T1000 (cell line): ENCODE data around the gene MARS1.

Experiments
- DNase-seq: peaks from one replicate; lab custom pipeline; 2025; ENCODE audit warnings: mixed read lengths; lab: John Stamatoyannopoulos, UW

Gene MARS1

DNA sequence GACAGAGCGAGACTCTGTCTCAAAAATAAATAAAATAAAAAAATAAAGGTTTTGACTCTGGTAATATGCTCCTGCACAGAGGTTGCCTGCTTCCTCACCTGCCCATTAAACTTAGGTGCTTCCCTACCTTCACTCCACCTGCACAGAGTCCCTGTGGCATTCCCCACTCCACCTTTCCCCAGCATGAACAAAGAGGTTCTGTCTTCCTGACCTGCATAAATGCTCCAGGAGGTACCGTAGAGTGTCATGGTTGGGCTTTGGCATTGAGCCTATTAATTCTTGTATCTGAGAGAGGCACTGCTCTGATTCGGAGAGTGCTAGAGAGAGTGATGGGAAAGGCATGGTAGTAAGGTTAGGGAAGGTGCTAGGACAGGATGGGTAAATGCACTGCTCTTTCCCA lies 14.5 kb upstream of the MARS1 start:
- DNase-seq = no peak

DNA sequence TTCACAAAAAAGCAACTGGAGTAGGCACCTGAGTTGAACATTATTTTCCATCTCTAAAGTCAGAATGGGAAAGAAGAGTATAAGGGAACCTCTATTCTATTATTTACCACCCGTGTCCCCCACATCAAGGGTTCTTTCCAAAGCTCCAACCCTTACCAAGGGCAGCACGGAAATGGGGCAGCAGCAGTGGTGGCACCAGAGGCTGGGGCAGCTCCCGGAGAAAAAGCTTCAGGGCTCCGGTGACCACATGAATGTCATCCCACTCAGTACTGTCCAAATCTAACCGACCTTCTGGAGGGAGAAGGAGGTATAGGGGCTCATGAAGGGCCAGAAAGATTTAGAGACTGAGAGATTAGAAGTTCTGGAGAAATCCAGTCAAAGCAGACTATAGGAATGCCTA lies 14.0 kb upstream of the MARS1 start:
- DNase-seq = no peak

DNA sequence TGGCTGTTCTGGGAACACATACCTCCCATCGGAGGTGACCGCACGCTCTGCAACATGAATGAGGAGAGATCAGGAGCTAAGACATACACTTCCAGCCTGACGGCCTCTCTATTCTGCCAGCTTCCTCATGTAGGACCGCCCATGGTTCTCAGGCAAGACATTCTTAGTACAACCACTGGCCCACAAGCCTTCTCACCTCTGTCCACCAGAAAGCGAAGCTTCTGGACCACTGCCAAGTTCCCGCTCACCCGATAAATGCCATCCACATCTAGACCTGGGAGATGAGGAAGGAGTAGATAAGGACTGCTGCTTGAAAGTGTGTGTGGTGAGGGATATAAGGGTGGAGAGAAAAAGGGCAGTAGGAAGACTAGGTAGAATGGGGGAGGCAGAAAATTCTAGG lies 13.4 kb upstream of the MARS1 start:
- DNase-seq = no peak

DNA sequence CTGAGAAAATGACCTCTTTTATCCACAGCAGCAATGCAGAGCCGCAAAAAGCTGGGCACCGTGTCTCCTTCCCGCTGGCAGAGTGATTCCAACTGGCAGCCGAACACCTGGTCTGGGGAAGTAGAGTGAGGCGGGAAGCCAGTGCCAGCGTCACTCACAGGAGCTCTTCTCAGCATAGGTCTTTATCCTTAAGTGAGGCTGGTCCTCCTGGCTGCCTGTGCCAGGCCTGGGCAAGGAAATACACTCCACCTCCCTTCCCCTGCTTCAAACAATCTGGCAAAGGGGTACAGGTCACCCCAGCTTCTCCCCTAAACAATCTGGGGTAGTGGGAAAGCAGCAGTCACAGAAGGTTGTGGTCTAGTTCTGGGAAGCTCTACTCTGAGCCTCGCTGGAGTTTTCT lies 13.0 kb upstream of the MARS1 start:
- DNase-seq = no peak

DNA sequence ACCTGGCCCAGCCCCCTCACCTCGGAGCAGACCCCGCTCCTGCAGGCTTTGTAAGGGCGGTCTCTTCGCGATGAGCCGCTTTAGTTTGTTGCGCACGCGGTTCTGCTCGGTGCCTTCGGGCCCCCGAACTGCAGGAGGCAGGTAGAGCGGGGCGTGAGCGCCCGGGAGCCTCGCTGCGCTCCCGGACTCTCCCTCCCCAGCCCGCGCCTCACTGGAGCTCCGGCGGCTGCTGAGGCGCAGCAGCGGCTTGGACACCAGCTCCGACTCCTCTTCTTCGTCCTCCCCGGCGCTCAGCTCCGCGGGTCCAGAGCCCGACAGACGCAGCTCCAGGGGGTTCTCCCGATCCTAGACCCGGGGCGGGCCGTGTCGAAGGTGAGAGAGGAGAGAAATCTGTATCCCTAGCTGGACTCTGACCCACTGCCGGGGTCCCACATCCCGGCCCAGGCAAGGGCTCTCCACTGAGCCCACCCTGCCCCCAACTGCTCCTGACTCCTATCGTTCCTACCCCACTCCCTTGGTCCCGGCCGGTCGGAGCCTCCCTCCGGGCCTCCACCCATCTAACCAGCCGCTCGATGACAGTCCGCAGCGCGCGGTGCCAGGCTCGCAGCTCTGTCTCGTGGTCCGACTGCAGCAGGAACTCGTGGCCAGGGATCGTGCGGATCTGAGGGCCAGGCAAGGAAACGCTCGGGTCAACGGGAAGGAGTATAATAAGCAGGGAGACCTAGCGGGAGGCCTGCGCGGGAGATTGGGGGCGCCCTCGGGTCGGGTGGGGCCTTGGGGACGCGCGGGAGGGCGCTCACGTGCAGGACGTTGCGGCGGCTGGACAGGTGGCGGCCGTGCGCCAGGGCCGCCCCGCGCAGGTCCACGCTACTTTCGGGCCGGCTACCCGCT lies 12.4 kb upstream of the MARS1 start:
- no peak for DNase-seq

DNA sequence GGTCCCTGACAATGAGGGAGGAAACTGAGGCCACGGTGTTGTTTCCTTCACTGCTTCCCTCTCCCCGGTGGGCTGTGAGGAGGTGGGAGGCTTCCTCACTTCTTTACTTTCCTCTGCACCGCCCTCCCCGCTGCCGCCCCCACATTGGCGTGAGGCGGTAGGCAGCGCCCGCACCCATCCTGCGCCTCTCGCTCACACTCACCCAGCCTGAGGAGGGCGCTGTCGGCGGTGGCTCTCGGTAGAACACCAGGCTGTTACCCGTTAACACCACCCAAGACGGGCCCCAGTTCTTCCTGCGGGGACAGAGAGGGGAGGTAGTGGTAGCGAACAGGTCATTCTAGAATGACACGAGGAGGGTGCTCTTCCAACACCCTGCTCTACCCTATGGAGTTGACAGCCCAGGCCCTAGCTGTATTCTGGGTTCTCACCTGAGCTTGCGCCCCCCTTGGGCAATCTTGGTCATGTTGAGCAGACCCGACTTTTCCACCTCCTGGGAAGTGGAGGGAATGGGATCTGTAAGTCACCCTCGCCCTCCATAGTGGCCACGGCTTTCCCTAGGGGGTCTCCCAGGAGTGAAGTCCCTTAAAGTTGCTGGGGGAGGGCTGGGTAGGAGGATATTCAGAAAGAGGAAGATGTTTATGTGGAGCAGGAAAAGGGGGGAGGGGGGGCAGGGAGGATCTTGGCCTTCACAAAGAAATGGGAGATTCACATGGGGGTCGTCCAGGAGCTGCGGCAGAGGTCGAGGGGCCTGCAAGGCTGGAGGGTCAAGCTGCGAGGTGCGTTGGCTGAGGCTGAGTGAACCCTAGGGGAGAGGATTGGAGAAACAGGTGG lies 11.5 kb upstream of the MARS1 start:
- DNase-seq = no peak

DNA sequence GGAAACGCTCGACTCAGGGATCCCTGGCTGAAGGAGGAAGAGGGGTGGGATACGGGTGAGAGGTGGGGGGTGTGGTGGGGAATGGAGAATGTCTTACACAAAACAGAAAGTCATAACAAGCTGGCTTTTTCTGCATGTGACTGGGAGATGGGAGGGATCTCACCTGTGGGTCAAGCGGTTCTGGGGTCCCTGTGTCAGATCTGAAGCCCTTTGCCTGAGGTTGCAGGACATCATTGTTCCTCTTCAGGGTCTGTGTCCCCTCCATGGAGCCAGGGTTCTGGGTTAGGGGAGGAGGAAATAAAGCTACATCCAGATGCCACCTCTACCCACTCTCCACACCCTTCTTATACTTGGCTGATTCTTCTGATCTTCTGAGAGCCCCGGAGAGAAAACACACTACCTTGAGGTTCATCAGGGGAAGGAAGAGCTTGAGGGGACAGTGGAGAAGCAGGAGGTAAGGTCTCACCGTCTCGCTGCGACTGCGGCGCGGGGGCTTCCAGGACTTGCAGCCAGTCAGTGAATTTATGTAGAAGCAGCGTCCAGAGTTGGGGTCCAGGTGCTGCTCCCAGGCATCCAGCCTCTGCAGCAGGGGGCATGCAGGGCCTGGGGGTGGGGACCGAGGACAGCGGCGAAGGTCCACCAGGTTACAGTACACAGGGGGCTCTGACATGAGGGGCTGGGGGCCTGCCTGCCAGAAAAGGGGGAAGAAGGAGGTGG lies 10.7 kb upstream of the MARS1 start:
- DNase-seq = no peak

DNA sequence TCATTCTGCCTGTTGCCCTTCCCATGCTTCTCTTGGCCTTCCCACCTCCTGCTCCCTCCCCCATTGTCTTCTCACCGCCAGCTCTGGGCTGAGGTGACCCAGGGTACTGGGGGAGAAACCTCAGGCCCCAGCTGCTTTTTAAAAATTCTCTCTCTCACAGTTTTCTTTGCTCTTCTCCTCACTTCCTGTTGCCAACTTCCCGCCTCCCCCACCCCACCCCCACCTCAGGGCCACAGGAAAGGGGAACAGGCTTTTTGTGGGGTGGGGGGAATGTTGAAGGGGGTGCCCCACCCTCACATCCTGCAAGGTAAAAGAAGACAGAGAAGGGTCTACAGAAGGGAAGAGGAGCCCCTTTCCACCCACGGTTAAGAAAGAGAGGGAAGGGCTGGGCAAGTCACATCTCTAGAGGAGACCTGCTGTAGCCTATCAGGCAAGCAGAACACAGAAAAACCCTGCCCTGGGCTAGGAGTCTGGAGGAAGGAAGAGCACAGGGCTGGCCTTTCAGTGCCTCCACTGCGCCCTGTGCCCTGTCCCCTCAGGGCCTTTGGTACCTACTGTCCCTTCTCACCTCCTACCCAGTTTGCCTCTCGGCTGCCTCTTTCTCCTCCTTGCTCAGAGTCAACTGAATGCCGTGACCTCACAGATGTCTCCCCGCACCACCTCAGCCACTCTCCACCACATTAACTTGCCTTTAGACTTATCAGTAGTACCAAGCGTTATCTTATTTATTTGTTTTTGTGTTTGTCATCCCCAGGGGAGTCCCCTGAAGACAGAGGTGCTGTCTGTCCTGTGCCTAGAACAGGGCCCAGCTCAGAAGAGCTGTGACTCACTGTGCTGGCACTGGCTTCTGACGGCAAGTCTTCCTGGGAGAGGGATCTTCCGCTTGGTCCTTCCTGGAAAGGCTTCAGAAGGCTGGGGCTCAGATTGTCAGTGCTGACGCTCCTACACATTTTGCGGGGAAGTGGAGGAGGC lies 9.9 kb upstream of the MARS1 start:
- no peak for DNase-seq

DNA sequence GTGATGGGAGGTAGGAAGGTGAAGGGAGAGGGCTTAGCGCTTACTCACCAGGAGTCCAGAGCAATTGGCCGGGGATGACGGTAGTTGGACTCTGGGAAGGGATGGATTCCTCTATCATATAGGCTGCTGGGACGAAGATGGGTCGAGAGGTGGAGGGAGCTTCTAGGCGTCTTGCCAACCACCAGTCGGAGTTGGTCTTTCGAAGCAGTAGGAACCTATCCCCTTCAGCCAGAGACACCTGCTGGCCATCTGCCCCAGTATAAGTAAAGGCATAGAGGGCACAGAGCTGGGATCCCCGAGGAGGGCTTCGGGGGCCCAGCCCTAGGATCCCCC lies 8.9 kb upstream of the MARS1 start:
- no peak for DNase-seq

DNA sequence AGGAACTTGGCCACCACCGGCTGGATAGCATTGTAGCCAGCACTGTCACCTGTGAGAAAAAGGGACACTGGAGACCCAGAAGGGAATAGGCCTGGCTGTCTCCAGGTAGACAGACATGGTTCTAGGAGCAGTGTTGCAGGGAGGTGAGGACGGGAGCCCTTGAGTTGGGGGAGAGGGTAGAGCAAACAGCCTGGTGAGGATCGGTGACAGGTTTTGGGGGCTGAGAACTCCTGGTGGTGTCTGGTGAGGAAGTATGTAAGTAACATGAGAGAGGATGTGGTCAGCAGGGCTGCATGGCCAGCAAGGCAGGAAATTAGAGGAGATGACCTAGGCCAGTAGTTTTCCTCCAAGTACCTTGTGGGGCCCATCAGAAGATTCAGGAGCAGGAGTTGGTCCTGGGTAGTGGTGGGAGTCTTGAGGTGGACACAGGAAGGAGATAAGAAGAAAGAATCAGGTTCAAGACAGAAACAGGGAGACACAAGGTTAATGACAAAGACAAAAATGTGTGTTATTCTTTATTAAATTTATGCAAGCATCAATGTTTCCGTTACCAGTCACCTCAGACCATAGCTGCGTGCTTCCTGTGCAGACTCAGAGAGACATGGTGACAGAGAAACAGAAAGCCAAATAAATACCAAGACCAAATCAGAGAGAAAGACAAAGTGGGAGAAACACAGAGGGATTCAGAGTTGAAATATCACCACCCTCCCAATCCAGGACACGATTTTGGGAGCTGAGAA lies 8.3 kb upstream of the MARS1 start, which contains the start of gene ARHGAP9:
Gene ARHGAP9 (minus strand): TSS at position 491 of the 740 bp plus-strand sequence. CDS start 460 bp downstream, at position 31.
- DNase-seq = no peak

DNA sequence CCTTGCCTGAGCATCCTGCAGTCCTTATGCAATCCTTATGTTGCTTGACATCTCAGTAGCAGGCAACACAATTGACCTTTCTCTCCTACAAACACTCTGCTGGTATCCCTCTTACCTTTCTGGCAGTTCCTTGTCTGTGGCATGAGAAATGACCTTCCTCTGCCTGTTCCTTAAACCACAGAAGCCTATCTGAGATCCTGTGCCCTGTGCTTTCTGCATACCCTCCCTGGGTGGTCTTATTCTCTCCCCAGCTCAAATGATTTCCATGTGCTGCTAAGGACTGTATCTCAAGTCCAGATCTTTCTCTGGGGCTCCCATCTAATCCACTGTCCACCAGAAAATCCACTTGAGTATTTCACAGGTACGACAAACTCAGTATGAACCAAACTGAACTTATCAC lies 6.2 kb upstream of the MARS1 start:
- no peak for DNase-seq

DNA sequence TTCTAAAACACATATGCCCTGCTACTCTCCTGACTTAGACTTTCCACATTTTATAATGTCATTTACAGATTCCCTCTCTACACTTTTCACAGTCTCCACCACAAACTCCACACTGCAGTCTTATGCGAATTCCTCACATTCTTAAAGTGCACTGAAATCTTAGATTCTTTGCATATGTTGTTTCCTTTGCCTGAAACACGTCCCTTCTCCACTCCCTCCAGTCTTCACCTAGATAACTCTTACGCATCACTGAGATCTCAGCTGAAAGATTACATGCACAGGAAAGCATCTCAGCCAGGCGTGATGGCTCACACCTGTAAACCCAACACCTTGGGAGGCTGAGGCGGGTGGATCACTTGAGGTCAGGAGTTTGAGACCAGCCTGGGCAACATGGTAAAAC lies 4.4 kb upstream of the MARS1 start:
- no peak for DNase-seq

DNA sequence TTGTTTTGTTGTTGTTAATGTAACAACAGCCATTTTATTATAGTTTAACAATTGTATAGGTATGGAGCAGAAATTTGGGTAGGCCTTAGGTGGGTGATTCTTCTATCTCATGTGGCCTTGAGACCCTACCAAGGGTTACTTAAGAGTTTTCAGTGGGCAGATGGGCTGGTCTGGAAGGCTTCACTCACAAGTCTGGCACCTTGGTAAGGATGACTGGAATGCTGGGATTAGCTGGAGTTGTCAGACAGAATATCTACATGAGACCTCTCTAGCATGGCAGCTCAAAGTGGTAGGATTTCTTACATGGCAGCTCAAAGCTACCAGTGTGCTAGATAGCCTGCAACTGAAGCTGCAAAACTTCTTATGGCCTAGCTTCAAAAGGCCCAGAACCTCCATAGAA lies 2.2 kb upstream of the MARS1 start:
- DNase-seq = no peak

DNA sequence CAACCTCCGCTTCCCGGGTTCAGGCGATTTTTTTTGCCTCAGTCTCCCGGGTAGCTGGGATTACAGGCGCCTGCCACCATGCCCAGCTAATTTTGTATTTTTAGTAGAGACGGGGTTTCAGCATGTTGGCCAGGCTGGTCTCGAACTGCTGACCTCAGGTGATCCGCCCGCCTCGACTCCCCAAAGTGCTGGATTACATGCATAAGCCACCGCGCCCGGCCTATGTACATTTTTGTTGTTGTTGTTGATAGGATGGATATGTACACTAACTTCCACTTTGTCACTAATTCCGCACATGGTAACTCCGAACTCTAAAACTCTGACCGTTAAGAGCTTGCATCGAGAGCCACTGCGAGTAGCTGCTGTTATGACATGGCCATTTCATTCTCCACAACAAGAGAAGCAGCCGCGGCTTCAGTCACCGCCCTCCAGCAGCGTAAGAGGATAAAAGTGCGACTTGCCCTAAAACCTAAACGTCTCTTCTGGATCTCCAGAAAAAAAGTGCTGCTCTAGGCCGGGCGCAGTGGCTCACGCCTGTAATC lies 742 bp upstream of the MARS1 start:
- DNase-seq = no peak

DNA sequence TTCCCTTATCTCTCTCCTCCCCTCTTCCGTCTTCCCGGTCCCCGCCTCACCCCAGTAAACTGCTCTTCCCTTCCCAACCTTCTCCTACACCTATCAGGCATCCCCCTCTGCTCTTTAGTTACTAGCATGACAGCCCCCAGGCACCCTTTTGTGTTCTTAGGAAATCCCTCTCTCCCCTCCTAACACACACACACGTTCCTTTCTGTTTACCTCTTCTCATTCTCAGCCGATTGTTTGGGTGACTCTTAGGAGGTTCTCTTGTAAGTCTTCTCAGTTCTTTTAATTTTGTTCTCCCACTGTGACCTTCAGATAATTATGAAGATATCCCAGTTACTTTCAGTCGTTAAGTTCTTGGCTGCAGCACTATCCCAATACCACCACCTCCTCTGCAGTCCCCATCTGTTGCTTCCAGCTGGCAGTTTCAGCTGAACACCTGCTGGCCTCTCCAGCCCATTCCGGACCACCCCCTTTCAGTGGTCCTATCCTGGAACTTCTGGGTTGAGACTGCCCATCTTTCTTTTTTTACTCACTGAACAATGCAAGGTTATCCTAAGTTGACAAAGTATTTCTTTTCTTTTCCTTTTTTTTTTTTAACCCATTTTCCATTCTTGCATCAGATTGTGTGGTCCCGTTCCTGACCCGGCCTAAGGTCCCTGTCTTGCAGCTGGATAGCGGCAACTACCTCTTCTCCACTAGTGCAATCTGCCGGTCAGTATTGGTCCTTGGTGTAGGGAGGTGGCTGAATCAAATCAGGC lies 711 bp downstream of the MARS1 start:
- DNase-seq = no peak

DNA sequence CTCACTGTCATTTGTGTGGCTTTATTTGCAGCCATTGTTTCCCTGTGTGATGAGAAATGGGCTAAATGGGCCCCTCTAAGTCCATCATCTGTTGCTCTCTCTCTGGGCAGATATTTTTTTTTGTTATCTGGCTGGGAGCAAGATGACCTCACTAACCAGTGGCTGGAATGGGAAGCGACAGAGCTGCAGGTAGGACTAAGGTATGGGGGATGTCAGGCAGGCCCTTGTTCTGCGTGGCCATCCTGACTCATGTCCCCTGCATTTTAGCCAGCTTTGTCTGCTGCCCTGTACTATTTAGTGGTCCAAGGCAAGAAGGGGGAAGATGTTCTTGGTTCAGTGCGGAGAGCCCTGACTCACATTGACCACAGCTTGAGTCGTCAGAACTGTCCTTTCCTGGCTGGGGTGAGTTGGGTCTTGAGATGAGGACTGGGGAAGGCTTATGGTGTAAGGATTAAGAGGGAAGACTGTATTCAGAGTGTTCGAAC lies 1.3 kb downstream of the MARS1 start:
- no peak for DNase-seq

DNA sequence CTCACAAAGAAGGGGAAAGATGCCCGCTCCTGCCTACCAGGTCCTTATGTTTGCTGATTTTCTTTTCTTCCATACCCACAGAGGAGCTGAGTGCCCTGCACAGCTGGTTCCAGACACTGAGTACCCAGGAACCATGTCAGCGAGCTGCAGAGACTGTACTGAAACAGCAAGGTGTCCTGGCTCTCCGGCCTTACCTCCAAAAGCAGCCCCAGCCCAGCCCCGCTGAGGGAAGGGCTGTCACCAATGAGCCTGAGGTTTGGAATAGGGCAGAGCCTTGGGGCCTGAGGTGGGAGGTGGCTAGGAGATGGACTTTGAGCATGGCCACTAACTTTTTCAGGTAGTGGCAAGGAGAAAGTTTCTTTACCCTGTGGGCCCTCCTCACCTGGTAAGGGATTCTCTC lies 2.3 kb downstream of the MARS1 start:
- DNase-seq = no peak

DNA sequence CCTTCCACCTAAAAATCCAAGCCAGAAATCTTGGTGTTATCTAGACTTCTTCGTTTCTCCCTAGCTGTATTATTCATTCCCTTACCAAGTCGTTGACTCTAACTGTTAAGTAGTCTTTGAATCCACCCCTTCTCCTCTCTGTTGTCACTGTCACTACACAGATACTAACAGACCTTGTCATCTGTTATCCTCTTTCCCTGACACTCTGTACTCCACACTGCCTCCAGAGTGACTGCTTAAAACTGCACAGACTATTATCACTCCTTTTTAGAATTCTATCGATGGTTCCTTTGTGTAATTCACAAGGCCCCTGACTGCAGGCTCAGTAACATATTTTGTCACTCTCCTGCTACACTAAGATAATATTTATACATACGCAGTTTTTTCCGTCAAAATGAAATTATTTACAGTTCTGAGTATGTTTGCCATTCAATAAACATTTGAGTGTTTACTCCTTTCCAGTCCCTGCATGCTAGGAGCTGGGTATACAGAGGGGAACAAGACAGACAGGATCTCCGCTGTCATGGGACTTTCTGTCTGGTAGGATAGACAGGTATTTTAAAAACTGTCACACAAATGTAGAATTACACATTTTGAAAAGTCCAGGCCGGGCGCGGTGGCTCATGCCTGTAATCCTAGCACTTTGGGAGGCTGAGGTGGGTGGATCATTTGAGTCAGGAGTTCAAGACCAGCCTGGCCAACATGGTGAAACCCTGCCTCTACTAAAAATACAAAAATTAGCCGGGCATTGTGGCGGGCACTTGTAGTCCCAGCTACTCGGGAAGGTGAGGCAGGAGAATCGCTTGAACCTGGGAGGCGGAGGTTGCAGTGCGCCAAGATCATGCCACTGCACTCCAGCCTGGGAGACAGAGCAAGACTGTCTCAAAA lies 3.8 kb downstream of the MARS1 start:
- DNase-seq = no peak
